HFF-Myc (cell line): ENCODE data around the gene UST.
"Not testable (repeated sequence)": the region's sequence is repeated elsewhere in the genome, so short reads cannot be mapped to it uniquely, and the experiment has no call there.

Experiments
- DNase-seq: peaks from one replicate; pipeline ENCODE4 v3.0.0-alpha.2; 2011; ENCODE audit warnings: low read depth; ENCODE audit errors: extremely low read depth
- H3K4me3 ChIP-seq: replicated peaks from 2 replicates; pipeline ENCODE4 v1.5.1; 2011; ENCODE audit warnings: low read depth, mild to moderate bottlenecking, control low read depth, low read length
- CTCF ChIP-seq: IDR thresholded peaks from 2 replicates; pipeline ENCODE4 v1.5.1; 2012; ENCODE audit warnings: mild to moderate bottlenecking, low read depth, low read length, control low read depth; ENCODE audit errors: missing control alignments

UST gene

GRCh38 chr6:149102324-149102723 lies 355.5 kb downstream of the UST start:
- TF ChIP-seq CTCF, result no peak
- no peak for DNase-seq
- no peak overlapping the region for H3K4me3 ChIP-seq

GRCh38 chr6:149103950-149104349 lies 357.1 kb downstream of the UST start:
- H3K4me3 ChIP-seq, DNase-seq: not testable (repeated sequence)

GRCh38 chr6:149107520-149107919 lies 360.7 kb downstream of the UST start:
- H3K4me3 ChIP-seq, result no peak overlapping the region
- TF ChIP-seq CTCF, result no peak
- no peak for DNase-seq

GRCh38 chr6:149108038-149108748 lies 361.4 kb downstream of the UST start:
- no peak overlapping the region for H3K4me3 ChIP-seq
- no peak for DNase-seq
- no peak for TF ChIP-seq CTCF

GRCh38 chr6:149108749-149109100 lies 361.9 kb downstream of the UST start:
- DNase-seq, result no peak
- no peak overlapping the region for H3K4me3 ChIP-seq
- no peak for TF ChIP-seq CTCF

- no peak overlapping the region for H3K4me3 ChIP-seq
- DNase-seq, result no peak
- no peak for TF ChIP-seq CTCF
Measured at GRCh38 chr6:149109397-149110070, 362.7 kb downstream of the UST start.

GRCh38 chr6:149111556-149112115 lies 364.8 kb downstream of the UST start:
- H3K4me3 ChIP-seq, result no peak overlapping the region
- TF ChIP-seq CTCF, result no peak
- DNase-seq, result no peak
